Measurements from ENCODE around the gene FAM200B. TPM values are rescaled to one million over a fixed set of nuclear protein-coding genes. Genes with fewer than 3 reads are reported as not detected.
A peak's percentile ranks its signal among the peaks of the same experiment; 100 is the strongest.

Gene FAM200B
- polyA plus RNA-seq, 4 donors = 40.4 to 78.3 (median 55.4) TPM

- Histone ChIP-seq H3K27ac (ENCODE audit: low read depth in 1 of 3, low read length in 2 of 3) (no peak overlapping the region), H3K27me3 (ENCODE audit: control insufficient read depth in 3 of 3, insufficient read depth in 3 of 3, low read length in 3 of 3) (no peaks in the 10 kb centered on the region)
These were observed 11.0 kb downstream of the FAM200B start for GRCh38 chr4:15692602-15693001.

DNA sequence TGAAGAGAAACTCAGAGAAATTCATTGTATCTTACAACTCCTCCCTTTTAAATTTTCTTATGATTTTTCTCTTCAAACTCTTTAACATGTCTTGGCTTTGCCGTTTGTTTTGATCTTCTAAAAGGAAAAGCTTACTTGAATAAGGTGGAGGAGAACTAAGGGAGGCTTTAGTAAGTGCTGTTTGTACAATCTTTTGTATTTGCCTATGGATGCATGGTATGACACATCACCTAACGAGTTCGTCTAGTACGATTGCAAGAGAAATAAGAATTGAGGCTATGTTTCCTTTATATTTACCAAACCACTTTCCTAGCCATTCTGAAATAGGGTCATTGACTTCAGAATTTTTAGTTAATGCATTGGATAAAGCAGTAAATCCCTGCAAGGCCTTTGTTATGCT lies 12.8 kb downstream of the FAM200B start:
- 86 to 96% (median 92%) methylated on average over 4 of the region's 4 CpGs for WGBS, 3 donors
- peaks cover 0 to 4% (median 0%) of the 10 kb centered on the region in 3 donors for H3K4me1 ChIP-seq (ENCODE audit: control insufficient read depth in 3 of 3, insufficient read depth in 2 of 3, low read depth in 1 of 3, low read length in 2 of 3)
- H3K36me3 ChIP-seq (ENCODE audit: control insufficient read depth in 3 of 3, insufficient read depth in 2 of 3, low read depth in 1 of 3, low read length in 3 of 3) = peaks cover 0 to 2% (median under 1%) of the 10 kb centered on the region in 3 donors
- H3K9me3 ChIP-seq (ENCODE audit: control insufficient read depth in 2 of 2, insufficient read depth in 1 of 2, low read depth in 1 of 2, low read length in 1 of 2) = peaks cover 0 to 3% of the 10 kb centered on the region in 2 donors
- FAIRE-seq = no peak
- no peak overlapping the region for H3K27ac ChIP-seq (ENCODE audit: low read depth in 1 of 3, low read length in 2 of 3)
- no peaks in the 10 kb centered on the region for H3K27me3 ChIP-seq (ENCODE audit: control insufficient read depth in 3 of 3, insufficient read depth in 3 of 3, low read length in 3 of 3)
- H3K4me3 ChIP-seq (ENCODE audit: low read depth in 1 of 3, low read length in 3 of 3) = no peak overlapping the region
- DNase-seq = no peak

More at GRCh38 chr4:15692602-15693001, 11.0 kb downstream of the FAM200B start:
- FAIRE-seq (no peak), DNase-seq (no peak)
- Histone ChIP-seq H3K4me3 (ENCODE audit: low read depth in 1 of 3, low read length in 3 of 3) (no peak overlapping the region), H3K36me3 (ENCODE audit: control insufficient read depth in 3 of 3, insufficient read depth in 2 of 3, low read depth in 1 of 3, low read length in 3 of 3) (peaks cover 0 to 4% (median 3%) of the 10 kb centered on the region in 3 donors), H3K9me3 (ENCODE audit: control insufficient read depth in 2 of 2, insufficient read depth in 1 of 2, low read depth in 1 of 2, low read length in 1 of 2) (peaks cover 0 to 3% of the 10 kb centered on the region in 2 donors), H3K4me1 (ENCODE audit: control insufficient read depth in 3 of 3, insufficient read depth in 2 of 3, low read depth in 1 of 3, low read length in 2 of 3) (peaks cover 0 to 4% (median 0%) of the 10 kb centered on the region in 3 donors)
- WGBS, 3 donors = 81 to 88% (median 83%) methylated on average over 2 of the region's 2 CpGs

DNA sequence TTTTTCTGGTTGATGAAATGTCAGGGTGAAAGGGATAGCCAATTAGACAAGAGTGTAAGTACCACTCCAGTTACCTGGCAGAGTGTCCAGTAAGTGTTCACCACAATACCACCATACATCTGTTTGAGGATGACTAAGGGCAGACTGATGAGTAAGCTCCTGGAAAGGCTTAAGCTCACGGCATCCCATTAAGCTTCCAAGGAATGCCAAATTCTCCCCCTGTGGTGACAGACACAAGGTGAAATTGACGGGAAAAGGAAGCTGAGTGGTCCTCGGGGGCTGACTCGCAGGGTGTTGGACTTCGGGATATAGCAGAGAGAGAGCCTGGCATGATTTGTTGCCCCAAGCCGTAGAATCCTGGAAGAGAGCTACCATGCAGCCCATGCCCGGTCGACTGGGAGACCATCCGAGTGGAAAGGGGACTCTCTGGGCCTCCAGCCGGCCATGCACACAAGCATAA lies 13.6 kb downstream of the FAM200B start:
- 94 to 97% (median 96%) methylated on average over 10 of the region's 10 CpGs for WGBS, 3 donors
- no peak overlapping the region for H3K4me3 ChIP-seq (ENCODE audit: low read depth in 1 of 3, low read length in 3 of 3)
- no peak overlapping the region for H3K27ac ChIP-seq (ENCODE audit: low read depth in 1 of 3, low read length in 2 of 3)
- no peaks in the 10 kb centered on the region for H3K36me3 ChIP-seq (ENCODE audit: control insufficient read depth in 3 of 3, insufficient read depth in 2 of 3, low read depth in 1 of 3, low read length in 3 of 3)
- peaks cover 0 to 4% (median 3%) of the 10 kb centered on the region in 3 donors for H3K4me1 ChIP-seq (ENCODE audit: control insufficient read depth in 3 of 3, insufficient read depth in 2 of 3, low read depth in 1 of 3, low read length in 2 of 3)
- FAIRE-seq (no peak), DNase-seq (no peak)
- H3K9me3 ChIP-seq (ENCODE audit: control insufficient read depth in 2 of 2, insufficient read depth in 1 of 2, low read depth in 1 of 2, low read length in 1 of 2) = peaks cover 0 to 3% of the 10 kb centered on the region in 2 donors
- no peaks in the 10 kb centered on the region for H3K27me3 ChIP-seq (ENCODE audit: control insufficient read depth in 3 of 3, insufficient read depth in 3 of 3, low read length in 3 of 3)

GRCh38 chr4:15695729-15696128 lies 14.1 kb downstream of the FAM200B start:
- H3K27me3 ChIP-seq (ENCODE audit: control insufficient read depth in 3 of 3, insufficient read depth in 3 of 3, low read length in 3 of 3) = no peaks in the 10 kb centered on the region
- H3K27ac ChIP-seq (ENCODE audit: low read depth in 1 of 3, low read length in 2 of 3) = no peak overlapping the region
- peaks cover 0 to 3% of the 10 kb centered on the region in 2 donors for H3K9me3 ChIP-seq (ENCODE audit: control insufficient read depth in 2 of 2, insufficient read depth in 1 of 2, low read depth in 1 of 2, low read length in 1 of 2)
- H3K4me1 ChIP-seq (ENCODE audit: control insufficient read depth in 3 of 3, insufficient read depth in 2 of 3, low read depth in 1 of 3, low read length in 2 of 3) = peaks cover 0 to 6% (median under 1%) of the 10 kb centered on the region in 3 donors
- 17 to 53% (median 29%) methylated on average over 3 of the region's 3 CpGs for WGBS, 3 donors
- no peak overlapping the region for H3K4me3 ChIP-seq (ENCODE audit: low read depth in 1 of 3, low read length in 3 of 3)
- H3K36me3 ChIP-seq (ENCODE audit: control insufficient read depth in 3 of 3, insufficient read depth in 2 of 3, low read depth in 1 of 3, low read length in 3 of 3) = no peaks in the 10 kb centered on the region
- DNase-seq (peak in 1 of 2 donors; percentile 46), FAIRE-seq (no peak)

DNA sequence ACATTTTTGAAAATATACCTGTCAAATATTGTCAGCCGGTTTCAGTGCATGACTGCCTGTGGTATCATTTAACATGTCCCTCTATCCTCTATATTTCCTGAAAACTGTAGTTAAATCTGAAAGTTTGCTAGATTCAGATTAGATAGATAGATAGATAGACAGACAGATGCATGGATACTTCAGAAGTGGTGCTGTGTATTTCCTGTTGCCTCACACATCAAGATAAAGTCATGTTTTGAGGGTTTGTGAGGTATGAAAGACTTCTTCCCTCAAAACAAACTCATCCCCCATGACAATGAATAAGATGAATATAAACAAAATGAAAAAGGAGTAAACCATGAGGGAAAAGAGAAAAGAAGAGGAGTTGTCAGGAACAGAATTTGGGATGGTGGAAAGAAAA lies 15.2 kb downstream of the FAM200B start:
- Histone ChIP-seq H3K9me3 (ENCODE audit: control insufficient read depth in 2 of 2, insufficient read depth in 1 of 2, low read depth in 1 of 2, low read length in 1 of 2) (peaks cover 0 to 3% of the 10 kb centered on the region in 2 donors), H3K36me3 (ENCODE audit: control insufficient read depth in 3 of 3, insufficient read depth in 2 of 3, low read depth in 1 of 3, low read length in 3 of 3) (no peaks in the 10 kb centered on the region), H3K4me3 (ENCODE audit: low read depth in 1 of 3, low read length in 3 of 3) (no peak overlapping the region), H3K27ac (ENCODE audit: low read depth in 1 of 3, low read length in 2 of 3) (no peak overlapping the region), H3K4me1 (ENCODE audit: control insufficient read depth in 3 of 3, insufficient read depth in 2 of 3, low read depth in 1 of 3, low read length in 2 of 3) (peaks cover 0 to 11% (median 0%) of the 10 kb centered on the region in 3 donors), H3K27me3 (ENCODE audit: control insufficient read depth in 3 of 3, insufficient read depth in 3 of 3, low read length in 3 of 3) (no peaks in the 10 kb centered on the region)
- WGBS, 3 donors = 90 to 97% (median 97%) methylated on average over 1 of the region's 1 CpG
- FAIRE-seq = no peak
- no peak for DNase-seq

- H3K36me3 ChIP-seq (ENCODE audit: control insufficient read depth in 3 of 3, insufficient read depth in 2 of 3, low read depth in 1 of 3, low read length in 3 of 3) = peaks cover 0 to under 1% (median 0%) of the 10 kb centered on the region in 3 donors
- FAIRE-seq (no peak), DNase-seq (peak; percentile 94 to 95)
- peak within 1 kb of the TSS; percentile 14 to 84 (median 72) for H3K27ac ChIP-seq (ENCODE audit: low read depth in 1 of 3, low read length in 2 of 3)
- H3K4me1 ChIP-seq (ENCODE audit: control insufficient read depth in 3 of 3, insufficient read depth in 2 of 3, low read depth in 1 of 3, low read length in 2 of 3) = peaks cover 0 to 18% (median 0%) of the 10 kb centered on the region in 3 donors
- 1 to 3% (median 2%) methylated on average over 39 to 43 of the region's 43 CpGs for WGBS, 3 donors
- H3K9me3 ChIP-seq (ENCODE audit: control insufficient read depth in 2 of 2, insufficient read depth in 1 of 2, low read depth in 1 of 2, low read length in 1 of 2) = no peaks in the 10 kb centered on the region
- H3K27me3 ChIP-seq (ENCODE audit: control insufficient read depth in 3 of 3, insufficient read depth in 3 of 3, low read length in 3 of 3) = no peaks in the 10 kb centered on the region
- H3K4me3 ChIP-seq (ENCODE audit: low read depth in 1 of 3, low read length in 3 of 3) = peak within 1 kb of the TSS in 2 of 3 donors; percentile 60 to 83
These were observed 21.3 kb downstream of the FAM200B start, which contains the start of gene BST1 for GRCh38 chr4:15702941-15703403. Gene BST1 (plus strand): TSS chr4:15703065. CDS start chr4:15703145, 80 bp downstream.

DNA sequence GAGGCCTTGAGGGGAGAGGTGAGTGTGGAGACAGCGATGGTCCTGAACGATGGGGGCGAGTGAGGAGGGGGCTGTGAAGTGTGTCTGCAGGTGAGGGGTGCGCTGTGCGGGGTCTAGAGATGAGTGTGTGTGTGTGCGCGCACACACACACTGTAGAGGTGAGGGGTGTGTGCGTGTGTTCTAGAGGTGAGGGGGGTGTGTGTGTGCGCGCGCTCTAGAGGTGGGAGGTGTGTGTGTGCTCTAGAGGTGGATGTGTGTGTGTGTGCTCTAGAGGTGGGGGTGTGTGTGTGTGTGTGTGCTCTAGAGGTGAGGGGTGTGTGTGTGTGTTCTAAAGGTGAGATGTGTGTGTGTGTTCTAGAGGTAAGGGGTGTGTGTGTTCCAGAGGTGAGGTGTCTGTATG lies 21.8 kb downstream of the FAM200B start:
- peaks cover 0 to 18% (median 0%) of the 10 kb centered on the region in 3 donors for H3K4me1 ChIP-seq (ENCODE audit: control insufficient read depth in 3 of 3, insufficient read depth in 2 of 3, low read depth in 1 of 3, low read length in 2 of 3)
- FAIRE-seq (no peak), DNase-seq (peak in 1 of 2 donors; percentile 25)
- peaks cover 0 to 6% (median 0%) of the 10 kb centered on the region in 3 donors for H3K36me3 ChIP-seq (ENCODE audit: control insufficient read depth in 3 of 3, insufficient read depth in 2 of 3, low read depth in 1 of 3, low read length in 3 of 3)
- H3K4me3 ChIP-seq (ENCODE audit: low read depth in 1 of 3, low read length in 3 of 3) = peak overlapping the region in 2 of 3 donors; percentile 60 to 83
- WGBS, 3 donors = 66 to 93% (median 78%) methylated on average over 11 of the region's 11 CpGs
- no peaks in the 10 kb centered on the region for H3K9me3 ChIP-seq (ENCODE audit: control insufficient read depth in 2 of 2, insufficient read depth in 1 of 2, low read depth in 1 of 2, low read length in 1 of 2)
- no peaks in the 10 kb centered on the region for H3K27me3 ChIP-seq (ENCODE audit: control insufficient read depth in 3 of 3, insufficient read depth in 3 of 3, low read length in 3 of 3)
- H3K27ac ChIP-seq (ENCODE audit: low read depth in 1 of 3, low read length in 2 of 3) = peak overlapping the region in 2 of 3 donors; percentile 72 to 84

- peaks cover 0 to 9% (median 0%) of the 10 kb centered on the region in 3 donors for H3K36me3 ChIP-seq (ENCODE audit: control insufficient read depth in 3 of 3, insufficient read depth in 2 of 3, low read depth in 1 of 3, low read length in 3 of 3)
- H3K9me3 ChIP-seq (ENCODE audit: control insufficient read depth in 2 of 2, insufficient read depth in 1 of 2, low read depth in 1 of 2, low read length in 1 of 2) = no peaks in the 10 kb centered on the region
- peak overlapping the region in 1 of 3 donors; percentile 83 for H3K4me3 ChIP-seq (ENCODE audit: low read depth in 1 of 3, low read length in 3 of 3)
- H3K27ac ChIP-seq (ENCODE audit: low read depth in 1 of 3, low read length in 2 of 3) = peak overlapping the region in 1 of 3 donors; percentile 51
- H3K27me3 ChIP-seq (ENCODE audit: control insufficient read depth in 3 of 3, insufficient read depth in 3 of 3, low read length in 3 of 3) = no peaks in the 10 kb centered on the region
- FAIRE-seq (no peak), DNase-seq (peak in 1 of 2 donors; percentile 29)
- peaks cover 0 to 18% (median 0%) of the 10 kb centered on the region in 3 donors for H3K4me1 ChIP-seq (ENCODE audit: control insufficient read depth in 3 of 3, insufficient read depth in 2 of 3, low read depth in 1 of 3, low read length in 2 of 3)
These were observed 22.5 kb downstream of the FAM200B start for GRCh38 chr4:15704129-15704528.

Measured in small intestine (tissue), 7 donors.